SU-DHL-6 (cell line): ENCODE measurements around the gene TEKTIP1.

Source experiments
- H2AFZ ChIP-seq: fragments of 200-600 bp; sonication (generic); 2 replicates; pipeline ENCODE4 v1.6.1; 2014; ENCODE audit warnings: low read depth, mild to moderate bottlenecking, moderate library complexity, mixed read lengths, antibody characterized with exemption, low read length; ENCODE audit not compliant: severe bottlenecking
- H3F3A ChIP-seq: fragments of 200-600 bp; shearing (Covaris generic); 2 replicates; pipeline ENCODE4 v1.6.0; 2016; ENCODE audit warnings: antibody characterized with exemption, mild to moderate bottlenecking; ENCODE audit not compliant: insufficient read depth
- H3K27ac ChIP-seq: fragments of 200-600 bp; sonication (generic); 2 replicates; pipeline ENCODE4 v1.5.1; 2016; ENCODE audit warnings: low read depth, mild to moderate bottlenecking, low read length, moderate library complexity, mixed read lengths
- H3K27me3 ChIP-seq: fragments of 200-600 bp; sonication (generic), shearing (Covaris generic); 2 replicates; pipeline ENCODE4 v1.6.0; 2014; ENCODE audit warnings: mild to moderate bottlenecking, low read length
- H3K36me3 ChIP-seq: fragments of 200-600 bp; sonication (generic); 2 replicates; pipeline ENCODE4 v1.6.1; 2014; ENCODE audit warnings: mild to moderate bottlenecking, low read length, mixed read lengths
- H3K4me2 ChIP-seq: fragments of 300-600, 200-600 bp; shearing (Covaris generic), sonication (generic); 2 replicates; pipeline ENCODE4 v1.6.0; 2014; ENCODE audit warnings: low read length, low read depth, mild to moderate bottlenecking; ENCODE audit not compliant: poor library complexity, severe bottlenecking
- H3K4me3 ChIP-seq: fragments of 200-600 bp; sonication (generic); 2 replicates; pipeline ENCODE4 v1.5.1; 2014; ENCODE audit warnings: antibody characterized with exemption, low read length, mild to moderate bottlenecking, mixed read lengths; ENCODE audit not compliant: insufficient read depth, poor library complexity, severe bottlenecking
- H3K79me2 ChIP-seq: fragments of 200-600 bp; sonication (generic); 2 replicates; pipeline ENCODE4 v1.6.1; 2014; ENCODE audit warnings: mild to moderate bottlenecking, low read length, moderate library complexity; ENCODE audit not compliant: insufficient read depth
- H3K9ac ChIP-seq: fragments of 200-600 bp; sonication (generic); 2 replicates; pipeline ENCODE4 v1.7.0; 2014; ENCODE audit warnings: mild to moderate bottlenecking, low read length
- H3K9me2 ChIP-seq: fragments of 200-600 bp; sonication (generic); replicated peaks from 2 replicates; pipeline ENCODE4 v1.6.1; 2014; ENCODE audit warnings: low read length; ENCODE audit not compliant: insufficient read depth
- H3K9me3 ChIP-seq: fragments of 200-600 bp; sonication (generic); 2 replicates; pipeline ENCODE4 v1.6.1; 2014; ENCODE audit warnings: low read length, mixed read lengths; ENCODE audit not compliant: insufficient read depth
- H4K20me1 ChIP-seq: fragments of 200-600 bp; sonication (generic); 2 replicates; pipeline ENCODE4 v1.6.1; 2014; ENCODE audit warnings: low read depth, mild to moderate bottlenecking, antibody characterized with exemption, low read length, moderate library complexity, mixed read lengths
- CTCF ChIP-seq: fragments of 200-600 bp; sonication (generic); IDR thresholded peaks from one replicate; pipeline ENCODE4 v1.5.1; 2017; ENCODE audit warnings: antibody characterized with exemption, mild to moderate bottlenecking, low read length, moderate library complexity; ENCODE audit not compliant: insufficient read depth, poor library complexity, severe bottlenecking
- EZH2phosphoT487 ChIP-seq: fragments of 200-600 bp; sonication (generic), shearing (Covaris generic); conservative IDR thresholded peaks from 2 replicates; pipeline ENCODE4 v1.6.1; 2018; ENCODE audit warnings: mild to moderate bottlenecking, antibody characterized with exemption, low read length, moderate library complexity, mixed read lengths

Gene TEKTIP1

DNA sequence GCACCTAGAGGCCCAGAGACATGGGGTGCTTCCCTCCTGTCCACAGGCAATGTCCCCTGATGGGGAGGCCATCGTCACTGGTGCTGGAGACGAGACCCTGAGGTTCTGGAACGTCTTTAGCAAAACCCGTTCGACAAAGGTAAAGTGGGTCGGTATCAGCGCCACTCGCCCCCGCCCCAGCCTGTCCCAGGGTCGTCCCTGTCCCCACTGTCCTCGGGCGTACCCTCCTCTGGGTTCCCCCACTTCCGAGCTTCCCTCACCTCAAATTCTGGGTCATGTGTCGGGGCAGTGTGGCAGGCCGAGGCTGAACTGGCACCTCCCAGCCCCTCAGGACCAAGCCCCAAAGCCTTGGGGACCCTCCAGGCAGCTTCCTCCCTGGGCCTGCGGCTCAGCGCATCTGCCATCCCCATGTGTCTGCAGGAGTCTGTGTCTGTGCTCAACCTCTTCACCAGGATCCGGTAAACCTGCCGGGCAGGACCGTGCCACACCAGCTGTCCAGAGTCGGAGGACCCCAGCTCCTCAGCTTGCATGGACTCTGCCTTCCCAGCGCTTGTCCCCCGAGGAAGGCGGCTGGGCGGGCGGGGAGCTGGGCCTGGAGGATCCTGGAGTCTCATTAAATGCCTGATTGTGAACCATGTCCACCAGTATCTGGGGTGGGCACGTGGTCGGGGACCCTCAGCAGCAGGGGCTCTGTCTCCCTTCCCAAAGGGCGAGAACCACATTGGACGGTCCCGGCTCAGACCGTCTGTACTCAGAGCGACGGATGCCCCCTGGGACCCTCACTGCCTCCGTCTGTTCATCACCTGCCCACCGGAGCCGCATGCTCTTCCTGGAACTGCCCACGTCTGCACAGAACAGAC lies 4.4 kb upstream of the TEKTIP1 start:
- TF ChIP-seq EZH2phosphoT487 = no peak
- TF ChIP-seq CTCF = no peak
- no peaks in the 10 kb centered on the region for H3K36me3 ChIP-seq
- H3K4me3 ChIP-seq = no peak overlapping the region
- H4K20me1 ChIP-seq = no peaks in the 10 kb centered on the region
- H3K79me2 ChIP-seq = no peaks in the 10 kb centered on the region
- no peaks in the 10 kb centered on the region for H3K27me3 ChIP-seq
- H3K9me3 ChIP-seq = no peaks in the 10 kb centered on the region
- H3K4me2 ChIP-seq = no peak overlapping the region
- H2AFZ ChIP-seq = no peak overlapping the region
- no peak overlapping the region for H3K9ac ChIP-seq
- no peaks in the 10 kb centered on the region for H3K9me2 ChIP-seq
- H3K27ac ChIP-seq = no peak overlapping the region
- no peaks in the 10 kb centered on the region for H3F3A ChIP-seq

GRCh38 chr19:3535235-3535535 lies 3.8 kb upstream of the TEKTIP1 start:
- Histone ChIP-seq H4K20me1 (no peaks in the 10 kb centered on the region), H3K36me3 (no peaks in the 10 kb centered on the region), H3K9ac (no peak overlapping the region), H3F3A (no peaks in the 10 kb centered on the region), H3K27ac (no peak overlapping the region), H3K9me3 (no peaks in the 10 kb centered on the region), H3K27me3 (no peaks in the 10 kb centered on the region), H2AFZ (no peak overlapping the region), H3K79me2 (no peaks in the 10 kb centered on the region), H3K4me2 (no peak overlapping the region), H3K9me2 (no peaks in the 10 kb centered on the region), H3K4me3 (no peak overlapping the region)
- TF ChIP-seq CTCF (no peak), EZH2phosphoT487 (no peak)

DNA sequence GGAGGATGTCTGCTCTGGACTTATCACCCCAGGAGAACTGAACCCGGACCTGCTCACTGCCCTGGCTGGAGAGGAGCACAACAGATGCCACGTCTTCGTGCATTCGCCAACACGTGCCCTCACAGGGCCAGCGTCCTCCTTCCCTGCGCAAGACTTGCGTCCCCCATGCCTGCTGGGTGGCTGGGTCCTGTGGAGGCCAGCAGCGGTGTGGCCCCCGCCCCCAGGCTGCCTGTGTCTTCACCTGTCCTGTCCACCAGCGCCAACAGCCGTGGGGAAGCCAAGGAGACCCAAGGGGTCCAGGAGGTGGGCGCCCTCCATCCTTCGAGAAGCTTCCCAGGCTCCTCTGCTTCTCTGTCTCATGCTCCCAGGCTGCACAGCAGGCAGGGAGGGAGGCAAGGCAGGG lies 3.4 kb upstream of the TEKTIP1 start:
- no peak overlapping the region for H3K9ac ChIP-seq
- no peaks in the 10 kb centered on the region for H3K36me3 ChIP-seq
- H3F3A ChIP-seq = no peaks in the 10 kb centered on the region
- H3K27me3 ChIP-seq = no peaks in the 10 kb centered on the region
- no peak overlapping the region for H3K4me3 ChIP-seq
- no peaks in the 10 kb centered on the region for H3K79me2 ChIP-seq
- no peaks in the 10 kb centered on the region for H3K9me2 ChIP-seq
- TF ChIP-seq EZH2phosphoT487 = no peak
- no peak for TF ChIP-seq CTCF
- no peak overlapping the region for H3K4me2 ChIP-seq
- no peaks in the 10 kb centered on the region for H4K20me1 ChIP-seq
- H3K9me3 ChIP-seq = no peaks in the 10 kb centered on the region
- no peak overlapping the region for H3K27ac ChIP-seq
- no peak overlapping the region for H2AFZ ChIP-seq
